ENCODE results near the gene GLI1.
A peak's percentile ranks its signal among the peaks of the same experiment; 100 is the strongest.
"Not testable (repeated sequence)": the region's sequence is repeated elsewhere in the genome, so short reads cannot be mapped to it uniquely, and the experiment has no call there.

The GLI1 gene

DNA sequence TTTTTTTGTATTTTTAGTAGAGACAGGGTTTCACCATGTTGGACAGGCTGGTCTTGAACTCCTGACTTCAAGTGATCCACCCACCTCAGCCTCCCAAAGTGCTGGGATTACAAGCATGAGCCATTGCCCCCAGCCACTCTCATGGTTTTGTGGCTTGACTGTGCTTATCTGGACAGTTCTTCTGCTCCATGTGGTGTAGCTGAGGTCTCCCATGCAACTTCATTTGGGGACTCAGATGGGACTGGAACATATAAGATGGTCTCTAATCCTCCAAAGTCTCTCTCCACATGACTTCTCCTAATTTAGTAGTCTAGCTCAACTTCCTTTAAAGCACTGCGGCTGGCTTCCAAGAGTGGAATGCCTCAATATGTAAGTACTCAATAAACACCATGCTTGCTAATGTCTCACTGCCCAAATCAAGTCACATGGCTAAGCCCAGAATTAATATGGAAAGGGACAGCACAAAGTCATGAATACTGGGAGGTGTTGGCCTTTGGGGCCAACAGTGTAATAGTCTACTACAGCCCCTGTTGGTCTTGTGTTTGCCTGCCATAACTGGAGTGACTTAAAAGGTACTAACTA, 17.6 kb upstream of the GLI1 start:
- no peak for DNase-seq (ENCODE audit: low spot score)

DNA sequence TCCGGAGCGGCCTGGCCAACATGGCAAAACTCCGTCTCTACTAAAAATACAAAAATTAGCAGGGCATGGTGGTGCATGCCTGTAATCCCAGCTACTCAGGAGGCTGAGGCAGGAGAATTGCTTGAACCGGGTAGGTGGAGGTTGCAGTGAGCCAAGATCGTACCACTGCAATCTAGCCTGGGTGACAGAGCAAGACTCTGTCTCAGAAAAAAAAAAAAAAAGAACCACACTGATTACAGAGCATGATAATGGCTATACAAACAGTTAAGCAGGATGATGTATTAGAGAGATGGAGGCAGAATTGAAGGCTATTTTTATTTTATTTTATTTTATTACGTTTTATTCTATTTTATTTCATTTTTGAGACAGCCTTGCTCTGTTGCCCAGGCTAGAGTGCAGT, 15.2 kb upstream of the GLI1 start:
- DNase-seq (ENCODE audit: low spot score) = not testable (repeated sequence)

DNA sequence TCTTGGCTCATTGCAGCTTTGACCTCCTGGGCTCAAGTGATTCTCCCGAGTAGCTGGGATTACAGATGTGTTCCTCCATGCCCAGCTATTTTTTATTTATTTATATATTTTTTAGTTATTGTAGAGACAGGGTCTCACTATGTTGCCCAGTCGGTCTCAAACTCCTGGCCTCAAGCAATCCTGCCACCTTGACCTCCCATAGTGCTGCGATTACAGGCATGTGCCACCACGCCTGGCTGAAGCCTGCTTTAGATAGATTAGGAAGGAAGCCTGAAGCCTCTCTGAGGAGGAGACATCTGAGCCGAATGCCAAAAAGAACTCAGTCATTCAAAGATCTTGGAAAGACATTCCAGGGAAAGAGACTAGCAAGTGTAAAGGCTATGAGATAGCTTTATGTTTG, 14.8 kb upstream of the GLI1 start:
- no peak for DNase-seq (ENCODE audit: low spot score)

DNA sequence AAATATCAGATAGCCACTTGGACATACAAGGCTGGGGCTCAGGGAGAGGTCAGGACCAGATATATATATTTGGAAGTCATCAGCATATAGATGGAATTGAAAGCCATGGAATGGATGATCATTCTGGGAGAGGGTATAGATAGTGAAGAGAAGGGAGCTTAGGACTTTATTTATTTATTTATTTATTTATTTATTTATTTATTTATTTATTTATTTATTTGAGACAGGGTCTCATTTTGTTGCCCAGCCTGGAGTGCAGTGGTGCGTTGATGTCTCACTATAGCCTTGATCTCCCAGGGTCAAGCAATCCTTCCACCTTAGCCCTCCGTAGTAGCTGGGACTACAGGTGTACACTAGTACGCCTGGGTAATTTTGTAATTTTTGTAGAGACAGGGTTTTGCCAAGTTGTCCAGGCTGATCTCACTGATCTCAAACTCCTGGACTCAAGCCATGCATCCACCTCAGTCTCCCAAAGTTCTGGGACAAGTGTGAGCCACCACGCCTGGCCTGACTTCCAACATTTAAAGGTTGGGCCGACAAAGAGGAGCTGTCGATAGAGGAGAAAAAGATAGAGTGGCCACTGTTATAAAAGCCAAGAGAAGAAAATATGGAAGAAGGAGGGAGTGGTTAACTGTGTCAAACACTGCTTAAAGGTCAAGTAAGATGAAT, 13.2 kb upstream of the GLI1 start:
- no peak for DNase-seq (ENCODE audit: low spot score)

DNA sequence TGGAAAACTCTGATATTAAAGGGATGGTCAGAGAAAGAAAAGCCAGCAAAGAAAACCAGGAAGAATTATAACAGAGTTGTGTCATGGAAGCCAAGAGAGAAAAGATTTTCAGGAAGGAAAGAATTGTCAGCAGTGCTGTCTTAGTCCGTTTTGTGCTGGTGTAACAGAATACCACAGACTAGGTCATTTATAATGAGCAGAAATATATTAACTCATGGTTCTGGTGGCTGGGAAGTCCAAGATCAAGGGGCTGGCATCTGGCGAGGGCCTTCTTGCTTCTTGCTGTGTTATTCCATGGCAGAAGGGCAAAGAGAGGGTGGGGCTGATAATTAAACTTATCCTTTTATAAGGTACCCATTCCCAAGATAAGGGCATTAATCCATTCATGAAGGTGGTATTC, 10.9 kb upstream of the GLI1 start:
- DNase-seq (ENCODE audit: low spot score) = no peak

DNA sequence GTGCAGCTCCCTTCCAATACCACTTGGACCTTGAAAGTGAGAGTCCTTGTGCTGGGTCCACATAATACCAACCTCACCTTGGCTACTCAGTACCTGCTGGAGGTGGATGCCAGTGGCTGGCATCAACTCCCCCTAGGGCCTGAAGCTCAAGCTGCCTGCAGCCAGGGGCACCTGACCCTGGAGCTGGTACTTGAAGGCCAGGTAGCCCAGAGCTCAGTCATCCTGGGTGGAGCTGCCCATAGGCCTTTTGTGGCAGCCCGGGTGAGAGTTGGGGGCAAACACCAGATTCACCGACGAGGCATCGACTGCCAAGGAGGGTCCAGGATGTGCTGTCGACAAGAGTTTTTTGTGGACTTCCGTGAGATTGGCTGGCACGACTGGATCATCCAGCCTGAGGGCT, 10.2 kb upstream of the GLI1 start:
- DNase-seq (ENCODE audit: low spot score) = no peak

DNA sequence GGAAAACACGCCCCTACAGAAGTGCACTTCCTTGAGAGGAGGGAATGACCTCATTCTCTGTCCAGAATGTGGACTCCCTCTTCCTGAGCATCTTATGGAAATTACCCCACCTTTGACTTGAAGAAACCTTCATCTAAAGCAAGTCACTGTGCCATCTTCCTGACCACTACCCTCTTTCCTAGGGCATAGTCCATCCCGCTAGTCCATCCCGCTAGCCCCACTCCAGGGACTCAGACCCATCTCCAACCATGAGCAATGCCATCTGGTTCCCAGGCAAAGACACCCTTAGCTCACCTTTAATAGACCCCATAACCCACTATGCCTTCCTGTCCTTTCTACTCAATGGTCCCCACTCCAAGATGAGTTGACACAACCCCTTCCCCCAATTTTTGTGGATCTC, 9.5 kb upstream of the GLI1 start:
- DNase-seq (ENCODE audit: low spot score) = no peak

DNA sequence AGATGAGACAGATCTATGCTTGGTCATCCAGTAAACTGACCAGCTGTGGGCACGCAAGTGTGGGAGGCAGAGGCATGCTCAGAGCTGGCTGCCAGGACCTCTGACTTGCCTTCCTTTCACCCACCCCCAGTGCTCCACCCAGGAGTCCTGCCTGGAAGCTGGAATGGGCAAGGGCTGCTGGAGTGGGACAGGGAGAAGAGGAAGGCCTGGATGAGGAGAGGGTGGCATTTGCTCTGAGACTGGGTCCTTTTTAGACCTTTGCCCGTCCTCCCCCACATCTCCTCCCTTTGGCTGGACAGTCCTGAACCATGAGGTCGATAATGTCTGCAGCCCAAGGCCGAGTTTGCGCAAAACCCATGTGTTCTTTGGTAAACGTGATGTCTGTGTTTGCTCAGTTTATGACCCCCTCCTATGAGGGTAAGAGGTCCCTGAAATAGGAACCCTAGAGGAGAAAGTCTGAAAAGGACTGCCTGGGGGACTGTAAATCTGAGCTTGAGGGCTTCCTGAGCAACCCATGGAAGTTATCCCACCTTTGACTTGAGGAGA, 8.3 kb upstream of the GLI1 start:
- DNase-seq (ENCODE audit: low spot score) = no peak

DNA sequence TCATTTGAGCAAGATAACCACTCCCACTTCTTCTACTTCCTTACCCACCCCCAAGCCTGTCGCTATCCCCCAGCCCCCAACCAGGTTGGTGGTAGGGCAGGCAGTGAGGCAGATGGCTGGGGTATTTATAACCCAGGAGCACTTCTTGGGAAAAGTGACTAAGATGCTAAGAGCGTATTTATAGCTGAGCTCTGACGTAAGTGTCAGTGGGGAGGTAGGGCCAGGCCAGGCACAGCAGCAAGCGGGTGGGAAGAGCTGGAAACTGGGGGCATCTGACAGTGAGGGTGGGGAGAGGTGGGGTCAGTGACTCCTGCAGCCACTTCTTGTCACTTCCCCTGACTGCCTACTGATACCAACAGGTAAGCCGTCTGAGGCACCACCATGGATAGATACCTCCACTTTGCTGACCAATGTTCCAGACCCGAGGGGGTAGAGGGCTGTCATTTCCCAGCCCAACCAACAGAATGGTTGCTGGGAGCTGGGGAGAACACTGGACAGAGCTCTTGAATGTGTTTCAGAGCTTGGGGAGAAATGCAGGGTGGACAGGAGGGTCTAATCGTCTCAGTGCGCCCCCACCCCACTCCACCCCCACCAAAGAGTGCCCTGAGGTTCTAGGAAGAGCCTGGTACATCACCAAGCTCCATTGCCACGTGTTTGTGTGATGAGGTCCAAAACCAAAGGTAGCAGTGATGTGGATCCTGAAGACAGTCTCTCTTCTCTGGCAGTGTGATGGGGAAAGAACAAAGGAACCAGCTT, 7.2 kb upstream of the GLI1 start:
- no peak for DNase-seq (ENCODE audit: low spot score)

DNA sequence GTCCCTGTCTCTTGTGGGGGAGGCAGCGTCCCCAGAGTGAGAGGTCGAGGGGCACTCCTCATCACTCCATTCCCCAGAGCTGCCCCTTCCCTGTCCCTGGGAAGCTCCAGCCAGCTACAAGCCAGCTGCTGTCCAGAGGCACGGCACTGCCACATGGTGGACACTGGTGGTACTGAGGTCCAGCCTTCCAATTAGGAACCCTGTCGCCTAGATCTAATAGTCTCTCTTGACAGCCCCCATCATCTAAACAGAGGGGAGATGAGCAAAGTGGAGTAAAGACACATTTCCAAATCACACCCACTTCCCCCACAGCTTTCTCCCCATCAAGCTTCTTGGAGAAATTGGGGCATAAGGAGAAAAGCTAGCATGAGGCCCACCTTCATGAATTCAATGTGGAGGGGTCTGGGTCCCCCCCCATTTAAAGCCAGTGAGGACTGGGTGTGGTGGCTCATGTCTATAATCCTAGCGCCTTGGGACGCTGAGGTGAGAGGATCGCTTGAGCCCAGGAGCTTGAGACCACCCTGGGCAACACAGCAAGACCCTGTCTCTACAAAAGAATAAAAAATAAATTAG, 6.6 kb upstream of the GLI1 start:
- DNase-seq (ENCODE audit: low spot score) = peak; percentile 73

DNA sequence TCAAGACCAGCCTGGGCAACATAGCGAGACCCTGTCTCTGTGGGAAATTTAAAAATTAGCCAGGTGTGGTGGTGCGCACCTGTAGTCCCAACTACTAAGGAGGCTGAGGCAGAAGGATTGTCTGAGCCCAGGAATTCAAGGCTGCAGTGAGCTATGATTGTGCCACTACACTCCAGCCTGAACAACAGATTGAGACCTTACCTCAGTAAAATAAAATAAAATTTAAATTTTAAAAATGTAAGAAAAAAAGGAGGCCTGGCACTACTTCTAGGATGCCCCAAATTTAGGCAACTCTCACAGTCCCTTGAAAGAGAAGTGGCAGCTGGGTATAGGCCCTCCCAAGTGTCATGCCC, 5.4 kb upstream of the GLI1 start:
- DNase-seq (ENCODE audit: low spot score) = no peak

DNA sequence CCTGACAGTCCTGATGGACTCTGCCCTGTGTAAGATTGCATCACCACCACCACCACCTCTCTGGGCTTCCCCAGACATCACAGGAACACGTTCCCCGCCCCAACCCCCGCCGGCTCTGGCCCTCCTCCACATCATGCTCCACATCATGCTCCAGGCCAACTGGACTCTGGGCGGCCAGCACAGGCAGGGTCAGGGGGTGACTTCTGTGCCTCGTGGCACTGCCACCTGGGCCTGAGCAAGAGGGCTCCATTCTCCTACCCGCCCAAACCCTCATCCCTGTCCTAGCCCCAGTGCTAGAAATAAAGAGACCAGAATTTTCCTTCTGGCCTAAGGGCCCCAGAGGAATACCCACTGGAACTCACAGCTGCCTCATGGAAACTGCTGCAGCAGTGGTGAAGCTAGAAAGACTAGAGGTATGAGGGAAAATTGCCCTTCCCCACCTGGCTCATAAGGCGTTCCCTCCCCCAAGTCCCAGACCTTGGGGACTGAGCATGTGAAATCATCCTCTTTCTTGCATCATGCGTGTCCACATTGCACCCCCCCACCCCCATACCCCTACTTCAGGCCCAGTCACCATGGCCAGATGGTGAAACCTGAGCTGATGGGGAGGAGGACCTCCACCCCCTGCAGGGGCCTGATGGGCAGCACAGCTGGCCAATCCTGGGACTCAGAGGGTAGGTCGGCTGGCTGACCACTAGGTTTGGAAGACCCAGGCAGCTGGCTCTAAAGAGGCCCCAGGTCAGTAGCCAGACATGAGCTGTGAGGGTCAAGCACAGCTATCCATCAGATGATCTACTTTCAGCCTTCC, 4.8 kb upstream of the GLI1 start, which contains the start of gene INHBE:
Gene INHBE (plus strand): TSS at position 742 of the 808 bp plus-strand sequence. CDS start 230 bp downstream, outside the sequence.
- no peak for DNase-seq (ENCODE audit: low spot score)

DNA sequence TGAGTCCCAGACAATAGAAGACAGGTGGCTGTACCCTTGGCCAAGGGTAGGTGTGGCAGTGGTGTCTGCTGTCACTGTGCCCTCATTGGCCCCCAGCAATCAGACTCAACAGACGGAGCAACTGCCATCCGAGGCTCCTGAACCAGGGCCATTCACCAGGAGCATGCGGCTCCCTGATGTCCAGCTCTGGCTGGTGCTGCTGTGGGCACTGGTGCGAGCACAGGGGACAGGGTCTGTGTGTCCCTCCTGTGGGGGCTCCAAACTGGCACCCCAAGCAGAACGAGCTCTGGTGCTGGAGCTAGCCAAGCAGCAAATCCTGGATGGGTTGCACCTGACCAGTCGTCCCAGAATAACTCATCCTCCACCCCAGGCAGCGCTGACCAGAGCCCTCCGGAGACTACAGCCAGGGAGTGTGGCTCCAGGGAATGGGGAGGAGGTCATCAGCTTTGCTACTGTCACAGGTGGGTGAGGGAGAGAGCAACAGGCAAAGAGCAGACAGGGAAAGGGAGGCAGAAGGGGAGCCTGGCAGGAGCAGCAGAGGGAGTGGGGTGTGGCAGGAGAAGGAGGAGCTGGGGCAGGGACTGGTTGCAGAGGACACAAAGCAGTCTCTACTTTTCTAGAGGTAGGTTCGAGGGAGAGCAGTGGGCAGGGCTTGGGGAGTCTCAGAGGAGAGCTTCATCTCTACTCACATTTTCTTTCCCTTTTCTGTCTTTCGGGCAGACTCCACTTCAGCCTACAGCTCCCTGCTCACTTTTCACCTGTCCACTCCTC, 4.0 kb upstream of the GLI1 start:
- DNase-seq (ENCODE audit: low spot score) = no peak

DNA sequence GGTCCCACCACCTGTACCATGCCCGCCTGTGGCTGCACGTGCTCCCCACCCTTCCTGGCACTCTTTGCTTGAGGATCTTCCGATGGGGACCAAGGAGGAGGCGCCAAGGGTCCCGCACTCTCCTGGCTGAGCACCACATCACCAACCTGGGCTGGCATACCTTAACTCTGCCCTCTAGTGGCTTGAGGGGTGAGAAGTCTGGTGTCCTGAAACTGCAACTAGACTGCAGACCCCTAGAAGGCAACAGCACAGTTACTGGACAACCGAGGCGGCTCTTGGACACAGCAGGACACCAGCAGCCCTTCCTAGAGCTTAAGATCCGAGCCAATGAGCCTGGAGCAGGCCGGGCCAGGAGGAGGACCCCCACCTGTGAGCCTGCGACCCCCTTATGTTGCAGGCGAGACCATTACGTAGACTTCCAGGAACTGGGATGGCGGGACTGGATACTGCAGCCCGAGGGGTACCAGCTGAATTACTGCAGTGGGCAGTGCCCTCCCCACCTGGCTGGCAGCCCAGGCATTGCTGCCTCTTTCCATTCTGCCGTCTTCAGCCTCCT, 3.4 kb upstream of the GLI1 start:
- peak; percentile 84 for DNase-seq (ENCODE audit: low spot score)

DNA sequence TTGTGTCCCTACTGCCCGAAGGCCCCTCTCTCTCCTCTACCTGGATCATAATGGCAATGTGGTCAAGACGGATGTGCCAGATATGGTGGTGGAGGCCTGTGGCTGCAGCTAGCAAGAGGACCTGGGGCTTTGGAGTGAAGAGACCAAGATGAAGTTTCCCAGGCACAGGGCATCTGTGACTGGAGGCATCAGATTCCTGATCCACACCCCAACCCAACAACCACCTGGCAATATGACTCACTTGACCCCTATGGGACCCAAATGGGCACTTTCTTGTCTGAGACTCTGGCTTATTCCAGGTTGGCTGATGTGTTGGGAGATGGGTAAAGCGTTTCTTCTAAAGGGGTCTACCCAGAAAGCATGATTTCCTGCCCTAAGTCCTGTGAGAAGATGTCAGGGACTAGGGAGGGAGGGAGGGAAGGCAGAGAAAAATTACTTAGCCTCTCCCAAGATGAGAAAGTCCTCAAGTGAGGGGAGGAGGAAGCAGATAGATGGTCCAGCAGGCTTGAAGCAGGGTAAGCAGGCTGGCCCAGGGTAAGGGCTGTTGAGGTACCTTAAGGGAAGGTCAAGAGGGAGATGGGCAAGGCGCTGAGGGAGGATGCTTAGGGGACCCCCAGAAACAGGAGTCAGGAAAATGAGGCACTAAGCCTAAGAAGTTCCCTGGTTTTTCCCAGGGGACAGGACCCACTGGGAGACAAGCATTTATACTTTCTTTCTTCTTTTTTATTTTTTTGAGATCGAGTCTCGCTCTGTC, 2.7 kb upstream of the GLI1 start:
- DNase-seq (ENCODE audit: low spot score) = no peak

DNA sequence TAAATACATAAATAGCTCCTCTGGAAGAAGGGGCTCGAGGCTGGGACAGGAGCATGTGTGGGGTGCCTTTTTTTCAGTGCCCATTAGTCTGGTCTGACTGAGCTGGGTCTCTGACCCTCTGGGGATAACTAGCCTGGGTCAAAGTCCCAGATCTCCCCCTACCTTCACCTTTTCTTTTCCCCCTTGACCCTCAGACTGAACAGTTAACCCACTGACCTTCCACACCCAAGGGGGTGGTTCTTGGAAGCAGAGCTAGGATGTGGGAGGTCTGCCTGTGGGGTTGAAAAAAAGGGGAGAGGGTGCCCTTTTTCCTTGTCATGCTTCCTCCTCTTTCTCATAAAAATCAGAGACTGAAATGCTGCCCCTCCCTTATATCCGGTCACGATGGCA, 925 bp upstream of the GLI1 start:
- DNase-seq (ENCODE audit: low spot score) = no peak

DNA sequence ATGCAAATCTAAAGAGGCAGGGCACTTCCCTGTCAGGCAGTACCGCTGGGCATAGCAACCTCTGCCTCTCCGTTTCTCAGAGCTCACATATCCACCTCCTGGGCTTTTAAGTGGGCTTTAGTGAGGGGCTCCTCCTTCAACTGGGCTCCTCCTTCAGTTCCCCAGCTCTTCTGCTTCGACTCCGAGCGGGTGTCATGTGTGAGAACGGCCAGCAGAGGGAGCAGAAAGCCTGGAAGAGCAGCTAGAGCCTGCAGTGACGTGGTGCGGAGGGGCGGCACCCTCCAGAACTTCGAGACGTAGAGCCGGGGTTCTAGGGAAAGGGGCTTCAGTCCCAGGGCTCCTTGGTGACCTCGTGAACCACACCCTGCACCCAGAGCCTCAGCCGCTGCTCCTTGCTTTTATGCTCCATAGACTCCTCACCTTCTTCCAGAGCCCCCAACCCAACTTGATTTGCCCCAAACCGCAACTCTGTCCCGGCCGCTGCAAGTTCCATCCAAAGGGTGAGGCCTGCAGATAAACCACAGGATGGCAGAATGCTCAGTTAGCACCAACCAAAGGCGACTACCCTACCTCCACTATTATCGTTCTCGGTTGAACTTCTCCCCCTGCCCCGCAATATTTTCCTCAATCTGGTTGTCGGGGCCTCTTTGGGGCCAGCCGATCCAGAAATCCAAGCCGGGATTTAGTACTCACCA, 383 bp upstream of the GLI1 start:
- DNase-seq (ENCODE audit: low spot score) = peak; percentile 96

DNA sequence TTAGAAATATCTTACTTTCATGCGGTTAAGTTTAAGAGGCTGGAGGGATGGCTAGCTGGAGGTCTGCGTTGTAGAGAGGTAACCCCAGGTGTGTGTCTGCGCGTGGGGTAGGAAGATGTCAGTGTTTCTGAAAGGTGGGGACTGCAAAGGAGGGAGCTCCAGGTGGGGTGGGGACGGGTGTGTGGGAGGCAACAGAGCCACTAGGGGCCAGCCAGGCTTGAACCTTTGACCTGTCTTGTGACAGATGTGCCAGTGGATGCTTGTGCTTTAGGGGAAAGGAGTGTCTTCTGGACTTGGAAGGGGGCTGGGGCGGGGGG, 841 bp downstream of the GLI1 start:
- no peak for DNase-seq (ENCODE audit: low spot score)

DNA sequence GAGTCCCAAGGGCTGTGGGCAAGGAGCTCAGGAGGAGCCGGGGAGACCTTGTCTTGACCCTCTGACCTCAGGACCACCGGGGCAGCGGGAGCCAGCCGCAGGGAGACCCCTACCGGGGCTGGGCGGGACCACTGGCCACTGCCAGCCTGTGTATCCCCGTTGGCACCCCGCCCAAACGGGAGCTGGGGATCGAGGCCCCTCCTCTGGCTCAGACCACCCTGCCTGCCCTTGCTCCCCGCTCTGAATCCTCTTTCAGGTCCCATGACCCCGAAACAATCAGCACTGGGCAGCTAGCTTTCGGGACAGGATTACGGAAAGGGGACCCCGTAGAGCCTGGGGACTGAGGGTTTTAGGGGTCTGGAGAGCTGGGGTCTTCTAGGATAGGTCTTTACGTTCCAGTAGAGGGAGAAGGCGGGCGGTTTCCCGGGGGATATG, 1.3 kb downstream of the GLI1 start:
- no peak for DNase-seq (ENCODE audit: low spot score)

All from cerebellar cortex (tissue), 1 donor.